Stimulated activated CD4-positive, alpha-beta T cell treated with anti-CD3 and anti-CD28 coated beads, TNF-alpha, amount 100 ng/mL, for 1 hour (primary cell): Measurements from ENCODE around the gene GOLGA8J.
"Not testable (repeated sequence)": the region's sequence is repeated elsewhere in the genome, so short reads cannot be mapped to it uniquely, and the experiment has no call there.

Source experiments
- DNase-seq, 3 donors: peaks; one replicate each; pipeline ENCODE4 v3.0.0-alpha.2; 2020; ENCODE audit warnings: low read depth in 3 of 3, low spot score in 1 of 3

The GOLGA8J gene

GRCh38 chr15:30082655-30083054 lies at the start of gene GOLGA8J:
TSS of gene GOLGA8J (plus strand) at chr15:30082955. CDS start at chr15:30083053, 98 bp downstream.
- DNase-seq, result not testable (repeated sequence)

GRCh38 chr15:30033211-30033610 lies 49.5 kb upstream of the GOLGA8J start:
- DNase-seq, result no peak

GRCh38 chr15:30033763-30034162 lies 49.0 kb upstream of the GOLGA8J start:
- DNase-seq, result no peak

GRCh38 chr15:30036036-30036703 lies 46.6 kb upstream of the GOLGA8J start:
- no peak for DNase-seq

- DNase-seq, result no peak
Measured at GRCh38 chr15:30038667-30039523, 43.9 kb upstream of the GOLGA8J start.

GRCh38 chr15:30041868-30042267 lies 40.9 kb upstream of the GOLGA8J start:
- no peak for DNase-seq

GRCh38 chr15:30042556-30042955 lies 40.2 kb upstream of the GOLGA8J start:
- no peak for DNase-seq

- no peak for DNase-seq
Measured at GRCh38 chr15:30043211-30043655, 39.5 kb upstream of the GOLGA8J start.

GRCh38 chr15:30044377-30044776 lies 38.4 kb upstream of the GOLGA8J start:
- no peak for DNase-seq

GRCh38 chr15:30044826-30045225 lies 37.9 kb upstream of the GOLGA8J start:
- not testable (repeated sequence) for DNase-seq

GRCh38 chr15:30045248-30046041 lies 37.3 kb upstream of the GOLGA8J start:
- DNase-seq, result not testable (repeated sequence)

GRCh38 chr15:30046430-30046829 lies 36.3 kb upstream of the GOLGA8J start:
- no peak for DNase-seq

- no peak for DNase-seq
Measured at GRCh38 chr15:30055604-30056003, 27.2 kb upstream of the GOLGA8J start.

- DNase-seq, result no peak
Measured at GRCh38 chr15:30056166-30056565, 26.6 kb upstream of the GOLGA8J start.

- DNase-seq, result no peak
Measured at GRCh38 chr15:30059771-30060170, 23.0 kb upstream of the GOLGA8J start.

GRCh38 chr15:30062881-30063280 lies 19.9 kb upstream of the GOLGA8J start:
- no peak for DNase-seq

GRCh38 chr15:30063835-30064546 lies 18.8 kb upstream of the GOLGA8J start:
- no peak for DNase-seq

- no peak for DNase-seq
Measured at GRCh38 chr15:30065025-30065801, 17.5 kb upstream of the GOLGA8J start.

GRCh38 chr15:30068326-30068725 lies 14.4 kb upstream of the GOLGA8J start:
- DNase-seq, result no peak

GRCh38 chr15:30072630-30073029 lies 10.1 kb upstream of the GOLGA8J start:
- no peak for DNase-seq
